ENCODE data around the gene MOB4.

GRCh38 chr2:197547163-197547900 is 31.5 kb downstream of the MOB4 start:
- TF ChIP-seq POLR2AphosphoS5 (IDR thresholded peaks at IDR 0.05) (no peak), CTCF (IDR thresholded peaks at IDR 0.05; ENCODE audit: poor library complexity, severe bottlenecking) (no peak), RAD21 (conservative IDR thresholded peaks at IDR 0.05) (no peak), TAF1 (IDR thresholded peaks at IDR 0.05; ENCODE audit: low read depth) (no peak), REST (IDR thresholded peaks at IDR 0.05; ENCODE audit: borderline replicate concordance) (no peak), MXI1 (conservative IDR thresholded peaks at IDR 0.05; ENCODE audit: poor library complexity, severe bottlenecking) (no peak), EP300 (conservative IDR thresholded peaks at IDR 0.05; ENCODE audit: poor library complexity, severe bottlenecking) (no peak), SMC3 (conservative IDR thresholded peaks at IDR 0.05; ENCODE audit: poor library complexity) (no peak), EZH2 (IDR thresholded peaks at IDR 0.05; ENCODE audit: borderline replicate concordance, insufficient read depth, low read length, poor library complexity, severe bottlenecking) (no peak)
